Immature natural killer cell (primary cell): ENCODE results near the gene C3orf18. TPM values are rescaled to one million over a fixed set of nuclear protein-coding genes. Genes with fewer than 3 reads are reported as not detected.

Source experiments
- DNase-seq, 3 donors: peaks; one replicate each; pipeline ENCODE4 v3.0.0; 2022; ENCODE audit warnings: mixed read lengths in 1 of 3
- H3K27ac Mint-ChIP-seq, 6 donors: one replicate each; pipeline ENCODE4 v1.8.0; 2020; ENCODE audit warnings: mixed read lengths in 6 of 6, mild to moderate bottlenecking in 5 of 6, inconsistent platforms in 4 of 6, moderate library complexity in 3 of 6
- H3K27me3 Mint-ChIP-seq, 3 donors: one replicate each; pipeline ENCODE4 v1.8.0; 2020 to 2021; ENCODE audit warnings: low read depth in 3 of 3, mild to moderate bottlenecking in 3 of 3, mixed read lengths in 3 of 3, moderate library complexity in 3 of 3, inconsistent platforms in 1 of 3
- H3K36me3 Mint-ChIP-seq, 3 donors: one replicate each; pipeline ENCODE4 v1.8.0; 2020; ENCODE audit warnings: mixed read lengths in 3 of 3, inconsistent platforms in 2 of 3, mild to moderate bottlenecking in 2 of 3
- H3K4me1 Mint-ChIP-seq, 2 donors: one replicate each; pipeline ENCODE4 v1.8.0; 2020; ENCODE audit warnings: inconsistent platforms in 2 of 2, mild to moderate bottlenecking in 2 of 2, mixed read lengths in 2 of 2, moderate library complexity in 1 of 2
- H3K4me3 Mint-ChIP-seq, 5 donors: one replicate each; pipeline ENCODE4 v1.8.0; 2020; ENCODE audit warnings: mild to moderate bottlenecking in 5 of 5, mixed read lengths in 5 of 5, inconsistent platforms in 3 of 5, moderate library complexity in 3 of 5
- H3K9me3 Mint-ChIP-seq, 6 donors: one replicate each; pipeline ENCODE4 v1.8.0; 2020; ENCODE audit warnings: mild to moderate bottlenecking in 6 of 6, mixed read lengths in 6 of 6, inconsistent platforms in 4 of 6, moderate library complexity in 3 of 6
- polyA plus RNA-seq, 3 donors: library from polyadenylated mRNA; unstranded; fragments of 300-500 nt; fragmentation: Illumina TruSeq; gene quantifications; one replicate each; pipeline ENCODE4 v1.2.3, GENCODE V29; 2021

Gene C3orf18
- polyA plus RNA-seq, 3 donors from 2014 or later = 8.8 to 28.8 (median 11.5) TPM

DNA sequence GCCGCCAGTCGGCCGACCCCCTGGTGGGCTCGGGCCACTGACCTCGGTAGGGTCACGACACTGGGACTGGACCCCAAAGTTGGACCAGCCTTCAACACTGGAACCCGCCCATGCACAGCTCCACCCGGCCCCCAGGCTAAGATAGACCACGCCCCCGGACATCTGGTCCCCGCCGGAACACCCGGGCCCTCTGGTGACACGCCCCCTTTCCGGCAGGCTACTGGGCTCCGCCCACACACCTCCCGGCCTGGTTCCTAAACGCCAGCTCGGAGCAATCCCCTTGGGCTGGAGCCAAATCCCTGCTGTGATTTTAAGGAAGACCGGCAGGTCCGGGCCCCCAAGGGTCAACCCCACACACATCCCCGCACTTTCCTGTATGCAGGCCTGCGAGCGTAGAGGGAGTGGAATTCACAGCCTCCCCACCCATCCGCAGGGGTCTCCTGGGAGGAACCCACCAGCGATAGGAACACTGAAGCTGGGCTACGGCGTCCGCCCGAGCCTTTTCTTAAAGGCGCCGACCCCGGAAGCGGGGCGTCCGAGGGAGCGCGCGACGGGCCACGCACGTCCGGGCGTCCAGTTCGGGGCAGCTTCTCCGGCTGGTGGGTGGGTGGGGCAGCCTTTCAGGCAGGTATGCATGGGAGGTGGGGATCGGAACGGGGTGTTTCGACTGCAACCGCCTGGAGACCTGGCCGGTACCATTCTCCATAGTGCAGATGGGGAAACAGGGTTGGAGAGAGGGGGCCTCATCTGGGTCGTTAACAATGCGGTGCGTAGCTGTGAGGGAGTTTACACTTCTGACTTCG lies 1.6 kb upstream of the C3orf18 start, which contains the start of gene HEMK1:
Gene HEMK1 (plus strand): TSS at position 576 of the 803 bp plus-strand sequence. CDS start 1,583 bp downstream, outside the sequence.
- H3K4me1 Mint-ChIP-seq = peaks cover 64 to 67% of the 10 kb centered on the region in 2 donors

DNA sequence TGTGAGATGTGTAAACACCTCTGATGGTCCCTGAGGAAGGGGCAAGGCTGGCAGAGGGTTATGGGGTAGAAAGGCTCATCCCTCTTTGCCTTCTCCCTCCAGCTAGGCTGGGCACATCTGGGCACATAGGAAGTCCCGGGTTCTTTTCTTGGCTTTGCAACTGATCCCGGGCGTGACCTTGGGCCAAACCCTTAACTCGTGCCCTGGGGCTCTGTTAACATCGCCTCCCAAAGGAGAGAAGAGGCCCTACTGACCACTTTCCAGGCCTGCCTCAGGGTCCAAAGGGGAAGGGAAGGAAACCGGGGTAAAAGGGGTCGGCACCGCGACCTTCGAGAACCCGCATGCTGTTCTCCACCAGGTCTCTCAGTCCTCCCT lies 549 bp downstream of the C3orf18 start:
- peak overlapping the region in 4 of 6 donors; percentile 61 to 85 (median 68) for H3K27ac Mint-ChIP-seq
- peaks cover 0 to 4% (median 0%) of the 10 kb centered on the region in 3 donors for H3K36me3 Mint-ChIP-seq
- peaks cover 2 to 8% (median 2%) of the 10 kb centered on the region in 3 donors for H3K27me3 Mint-ChIP-seq
- DNase-seq = no peak
- H3K4me1 Mint-ChIP-seq = peaks cover 42 to 45% of the 10 kb centered on the region in 2 donors
- no peaks in the 10 kb centered on the region for H3K9me3 Mint-ChIP-seq
- peak overlapping the region; percentile 35 to 92 (median 69) for H3K4me3 Mint-ChIP-seq

More for the DNA sequence above, 1.6 kb upstream of the C3orf18 start, which contains the start of gene HEMK1:
- peaks cover 0 to 4% (median 0%) of the 10 kb centered on the region in 3 donors for H3K36me3 Mint-ChIP-seq
- H3K27me3 Mint-ChIP-seq = peaks cover 2 to 8% (median 2%) of the 10 kb centered on the region in 3 donors
- DNase-seq = peak; percentile 93 to 94 (median 94)
- peak within 1 kb of the TSS; percentile 87 to 96 (median 94) for H3K4me3 Mint-ChIP-seq
- no peaks in the 10 kb centered on the region for H3K9me3 Mint-ChIP-seq
- peak within 1 kb of the TSS; percentile 94 to 99 (median 96) for H3K27ac Mint-ChIP-seq

DNA sequence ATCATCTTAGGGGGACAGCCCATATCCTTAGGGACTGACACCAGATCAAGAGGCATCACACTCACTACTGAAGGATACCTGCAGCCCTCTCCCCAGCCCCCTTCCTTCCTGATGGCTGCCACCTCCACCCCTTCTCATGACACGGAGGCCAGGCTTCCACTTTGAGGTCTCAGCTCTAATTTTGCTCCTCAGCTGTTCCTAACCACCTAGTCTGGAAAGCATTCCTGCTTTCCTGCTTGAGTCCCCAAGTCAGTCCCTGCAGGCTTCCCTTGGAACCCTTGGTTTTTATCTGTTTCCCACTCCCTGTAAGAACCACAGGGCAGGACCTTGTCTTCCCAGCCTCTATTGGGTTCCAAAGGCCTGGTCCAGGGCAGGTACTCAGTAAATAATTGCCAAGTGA lies 3.2 kb downstream of the C3orf18 start:
- no peaks in the 10 kb centered on the region for H3K9me3 Mint-ChIP-seq
- H3K27me3 Mint-ChIP-seq = peaks cover 2 to 4% (median 2%) of the 10 kb centered on the region in 3 donors
- H3K27ac Mint-ChIP-seq = peak overlapping the region in 3 of 6 donors; percentile 13 to 74 (median 42)
- no peak overlapping the region for H3K4me3 Mint-ChIP-seq
- H3K36me3 Mint-ChIP-seq = peaks cover 0 to 4% (median 0%) of the 10 kb centered on the region in 3 donors
- no peak for DNase-seq
- H3K4me1 Mint-ChIP-seq = peaks cover 20 to 22% of the 10 kb centered on the region in 2 donors

DNA sequence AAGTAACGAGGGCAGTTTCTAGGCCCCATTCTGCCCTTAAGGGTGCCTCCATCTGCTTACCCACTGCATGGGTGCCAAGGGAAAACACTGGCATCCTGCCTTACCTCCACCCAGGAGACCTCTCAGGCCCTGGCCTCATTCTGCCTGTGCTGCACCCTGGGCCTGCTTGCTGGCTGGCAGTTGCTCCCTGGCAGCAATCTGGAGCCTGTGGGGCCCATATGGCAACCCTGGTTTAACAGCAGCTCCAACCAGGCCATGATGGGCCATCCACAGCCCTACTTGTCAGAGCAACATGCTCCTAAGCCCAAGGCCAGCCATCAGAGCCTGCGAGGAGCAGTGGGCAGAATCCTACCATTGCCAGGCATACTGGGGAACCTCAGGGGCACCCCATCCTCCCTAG lies 3.7 kb downstream of the C3orf18 start:
- Mint-ChIP-seq H3K27me3 (peaks cover 2% of the 10 kb centered on the region in 3 donors), H3K9me3 (no peaks in the 10 kb centered on the region), H3K27ac (no peak overlapping the region), H3K36me3 (peaks cover 0 to 4% (median 0%) of the 10 kb centered on the region in 3 donors), H3K4me1 (peaks cover 17% of the 10 kb centered on the region in 2 donors), H3K4me3 (no peak overlapping the region)
- DNase-seq = no peak

DNA sequence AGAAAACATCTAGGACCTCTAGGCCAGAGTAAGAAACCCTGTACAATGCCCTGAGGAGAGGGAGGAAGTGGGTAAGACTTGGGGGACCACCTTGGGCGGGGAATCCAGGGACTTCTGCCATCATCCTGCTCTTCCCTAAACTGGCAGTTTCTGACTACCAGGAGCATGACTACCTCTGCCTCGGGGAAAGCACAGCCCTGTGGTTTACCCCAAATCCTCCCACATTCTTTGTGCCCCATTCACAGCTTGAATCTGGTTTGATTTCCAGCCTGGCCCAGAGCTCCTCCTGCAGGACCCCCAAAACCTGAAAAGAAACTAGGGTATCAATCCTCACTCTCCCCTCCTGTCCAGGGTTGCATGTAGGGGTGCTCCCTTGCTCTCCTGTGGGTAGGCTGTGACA lies 4.7 kb downstream of the C3orf18 start:
- Mint-ChIP-seq H3K27ac (peak overlapping the region in 1 of 6 donors; percentile 64), H3K4me1 (peaks cover 12 to 13% of the 10 kb centered on the region in 2 donors), H3K27me3 (peaks cover 0 to 2% (median 2%) of the 10 kb centered on the region in 3 donors), H3K9me3 (no peaks in the 10 kb centered on the region), H3K36me3 (peaks cover 0 to 4% (median 0%) of the 10 kb centered on the region in 3 donors), H3K4me3 (no peak overlapping the region)
- no peak for DNase-seq

DNA sequence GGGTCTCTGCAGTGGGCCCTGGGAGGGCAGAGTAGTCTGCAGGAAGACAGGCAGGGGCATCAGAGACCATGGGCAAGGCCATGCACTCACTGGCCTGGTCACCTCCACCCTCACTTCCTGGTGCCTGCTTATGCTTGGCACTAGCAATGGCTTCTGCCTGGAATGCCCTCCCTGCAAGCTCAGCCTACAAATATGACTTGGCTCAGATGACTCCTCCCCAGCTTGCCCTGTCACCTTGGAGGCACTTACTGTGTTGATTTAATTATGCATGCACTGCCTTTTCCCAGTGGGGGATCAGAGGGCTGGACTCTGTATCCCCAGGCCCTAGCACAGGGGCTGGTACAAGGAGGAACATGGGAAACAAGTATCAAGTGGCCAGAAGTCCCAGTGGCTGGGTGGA lies 7.8 kb downstream of the C3orf18 start:
- Mint-ChIP-seq H3K27me3 (peaks cover 0 to 2% (median 1%) of the 10 kb centered on the region in 3 donors), H3K4me1 (peaks cover 0 to 4% of the 10 kb centered on the region in 2 donors), H3K9me3 (no peaks in the 10 kb centered on the region), H3K27ac (no peak overlapping the region), H3K4me3 (no peak overlapping the region), H3K36me3 (peaks cover 0 to 3% (median 0%) of the 10 kb centered on the region in 3 donors)
- no peak for DNase-seq

DNA sequence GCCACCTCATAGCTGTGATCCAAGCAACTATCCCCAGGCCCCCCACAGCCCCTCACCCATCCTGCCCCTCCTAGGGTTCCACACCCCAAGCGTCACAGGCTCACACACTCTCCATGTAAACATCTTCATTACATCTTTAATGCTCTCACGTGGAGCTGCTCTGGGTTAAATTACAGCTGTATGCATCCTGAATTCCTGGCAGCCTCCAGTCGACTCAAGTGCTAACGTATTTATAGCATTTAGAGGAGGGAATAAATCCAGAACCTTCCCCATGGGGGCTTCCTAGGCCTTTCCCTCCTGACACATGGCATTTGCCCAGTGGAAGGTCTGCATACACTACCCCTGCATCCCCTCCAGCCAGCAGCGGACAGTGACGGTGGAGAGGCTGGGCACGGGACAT lies 9.6 kb downstream of the C3orf18 start:
- peaks cover 0 to 8% of the 10 kb centered on the region in 2 donors for H3K4me1 Mint-ChIP-seq
- peaks cover 0 to 4% (median 1%) of the 10 kb centered on the region in 3 donors for H3K27me3 Mint-ChIP-seq
- no peaks in the 10 kb centered on the region for H3K9me3 Mint-ChIP-seq
- no peak for DNase-seq
- H3K36me3 Mint-ChIP-seq = no peaks in the 10 kb centered on the region
- H3K4me3 Mint-ChIP-seq = no peak overlapping the region
- H3K27ac Mint-ChIP-seq = no peak overlapping the region

DNA sequence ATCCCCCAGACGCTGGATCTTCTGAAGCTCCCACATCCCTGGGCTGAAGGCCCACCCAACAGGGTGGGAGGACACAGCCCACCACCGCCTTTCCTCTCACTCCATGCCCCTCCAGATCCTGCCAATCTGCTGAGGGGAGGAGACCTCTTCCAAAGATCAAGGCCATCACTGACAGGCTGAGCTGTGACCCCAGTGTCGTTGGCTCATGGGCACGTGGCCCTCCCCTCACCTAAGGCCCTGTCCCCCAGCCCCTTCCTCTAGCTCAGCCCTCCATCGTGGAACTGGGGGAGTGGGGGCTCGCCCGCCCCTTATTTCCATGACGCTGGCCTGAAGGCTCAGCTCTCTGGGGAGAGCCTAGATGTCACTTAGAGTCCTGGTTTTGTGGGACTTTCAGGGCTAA lies 10.4 kb downstream of the C3orf18 start:
- H3K4me1 Mint-ChIP-seq = peaks cover 0 to 8% of the 10 kb centered on the region in 2 donors
- no peak overlapping the region for H3K4me3 Mint-ChIP-seq
- H3K9me3 Mint-ChIP-seq = no peaks in the 10 kb centered on the region
- H3K36me3 Mint-ChIP-seq = no peaks in the 10 kb centered on the region
- H3K27me3 Mint-ChIP-seq = peaks cover 0 to 4% (median 1%) of the 10 kb centered on the region in 3 donors
- no peak overlapping the region for H3K27ac Mint-ChIP-seq
- DNase-seq = no peak

DNA sequence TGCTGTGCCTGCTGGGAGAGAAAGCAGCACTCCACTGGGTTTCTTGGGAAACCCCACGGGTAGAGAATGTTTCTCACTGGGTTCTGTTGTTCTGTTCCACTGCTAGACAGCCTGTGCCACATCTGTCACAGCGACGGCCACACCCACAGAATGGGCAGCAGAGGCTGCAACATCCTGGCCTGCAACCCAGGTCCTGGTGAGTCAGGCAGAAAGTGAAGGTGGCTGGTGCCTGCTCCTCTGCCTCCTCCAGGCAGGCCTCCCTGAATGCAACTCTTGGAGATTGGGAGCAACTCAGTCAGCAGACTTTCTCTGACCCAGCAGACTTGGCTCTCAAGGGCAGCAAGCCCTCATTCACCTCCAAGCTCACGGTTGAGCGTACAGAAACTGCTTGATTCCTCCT lies 13.0 kb downstream of the C3orf18 start:
- DNase-seq = peak in 2 of 3 donors; percentile 17 to 34
- H3K27ac Mint-ChIP-seq = peak overlapping the region in 3 of 6 donors; percentile 48 to 83 (median 74)
- H3K36me3 Mint-ChIP-seq = no peaks in the 10 kb centered on the region

DNA sequence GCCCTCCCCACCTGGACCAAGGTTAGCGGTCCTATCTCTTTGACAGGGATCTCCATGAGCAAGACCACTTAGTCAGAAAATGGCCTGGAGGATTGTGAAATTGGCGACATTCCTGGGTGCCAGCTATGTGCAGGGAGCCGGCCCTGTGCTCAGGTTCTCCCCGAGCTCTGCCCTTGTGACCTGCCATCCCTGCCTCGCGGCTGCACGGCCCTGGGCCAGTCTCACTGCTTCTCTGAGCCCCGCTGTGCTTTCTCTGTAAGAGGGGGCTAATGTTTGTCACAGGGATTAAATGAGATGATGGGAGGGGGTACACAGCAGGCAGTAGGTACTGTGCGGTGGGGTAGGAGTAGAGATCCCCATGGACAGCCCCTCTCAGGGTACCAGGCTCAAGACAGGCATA lies 14.9 kb downstream of the C3orf18 start:
- Mint-ChIP-seq H3K9me3 (no peaks in the 10 kb centered on the region), H3K4me3 (no peak overlapping the region), H3K36me3 (no peaks in the 10 kb centered on the region), H3K27me3 (peaks cover 0 to 4% (median 1%) of the 10 kb centered on the region in 3 donors), H3K4me1 (peaks cover 0 to 11% of the 10 kb centered on the region in 2 donors), H3K27ac (peak overlapping the region in 2 of 6 donors; percentile 1 to 8)
- DNase-seq = no peak

More for the DNA sequence above, 13.0 kb downstream of the C3orf18 start:
- Mint-ChIP-seq H3K4me3 (no peak overlapping the region), H3K27me3 (peaks cover 0 to 4% (median 1%) of the 10 kb centered on the region in 3 donors), H3K4me1 (peaks cover 0 to 11% of the 10 kb centered on the region in 2 donors), H3K9me3 (no peaks in the 10 kb centered on the region)

DNA sequence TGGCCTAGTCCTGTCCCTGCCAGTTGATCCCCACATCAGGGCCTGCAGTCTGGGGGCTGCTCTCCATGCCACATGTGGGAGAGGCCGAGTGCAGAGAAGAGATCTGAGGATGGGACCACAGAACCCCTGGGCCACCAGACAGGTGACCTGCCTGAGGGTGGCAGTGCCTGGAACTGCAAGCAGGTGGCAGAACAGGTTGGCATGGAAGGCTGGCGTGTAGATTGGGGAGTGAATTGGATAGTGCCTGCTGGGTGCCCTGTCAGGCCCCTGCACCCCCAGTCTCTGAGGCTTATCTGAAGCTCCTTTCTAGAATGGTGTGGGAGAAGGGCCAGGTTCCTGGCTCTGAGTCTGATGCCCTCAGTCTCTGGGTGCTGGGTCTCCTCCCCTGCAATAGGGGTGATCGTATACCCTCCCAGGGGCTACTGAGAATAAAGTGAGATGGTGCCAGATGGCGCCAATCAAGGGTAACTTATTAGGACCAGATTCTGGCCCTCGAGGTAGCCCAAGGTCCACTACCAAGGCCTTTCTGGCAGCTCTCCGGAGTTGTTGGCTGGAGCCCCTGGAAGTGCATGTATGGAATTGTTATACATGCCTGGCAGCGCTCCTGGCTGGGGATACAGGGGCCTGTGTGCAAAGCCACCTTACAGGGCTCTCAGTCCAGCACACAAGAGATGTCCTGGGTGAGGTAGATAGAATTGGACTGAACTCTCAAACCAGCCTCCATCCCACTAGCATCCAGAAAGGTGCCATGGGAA lies 15.7 kb downstream of the C3orf18 start:
- Mint-ChIP-seq H3K4me3 (no peak overlapping the region), H3K27ac (no peak overlapping the region), H3K27me3 (peaks cover 0 to 2% (median 0%) of the 10 kb centered on the region in 3 donors), H3K36me3 (no peaks in the 10 kb centered on the region), H3K9me3 (no peaks in the 10 kb centered on the region), H3K4me1 (peaks cover 0 to 11% of the 10 kb centered on the region in 2 donors)
- no peak for DNase-seq

DNA sequence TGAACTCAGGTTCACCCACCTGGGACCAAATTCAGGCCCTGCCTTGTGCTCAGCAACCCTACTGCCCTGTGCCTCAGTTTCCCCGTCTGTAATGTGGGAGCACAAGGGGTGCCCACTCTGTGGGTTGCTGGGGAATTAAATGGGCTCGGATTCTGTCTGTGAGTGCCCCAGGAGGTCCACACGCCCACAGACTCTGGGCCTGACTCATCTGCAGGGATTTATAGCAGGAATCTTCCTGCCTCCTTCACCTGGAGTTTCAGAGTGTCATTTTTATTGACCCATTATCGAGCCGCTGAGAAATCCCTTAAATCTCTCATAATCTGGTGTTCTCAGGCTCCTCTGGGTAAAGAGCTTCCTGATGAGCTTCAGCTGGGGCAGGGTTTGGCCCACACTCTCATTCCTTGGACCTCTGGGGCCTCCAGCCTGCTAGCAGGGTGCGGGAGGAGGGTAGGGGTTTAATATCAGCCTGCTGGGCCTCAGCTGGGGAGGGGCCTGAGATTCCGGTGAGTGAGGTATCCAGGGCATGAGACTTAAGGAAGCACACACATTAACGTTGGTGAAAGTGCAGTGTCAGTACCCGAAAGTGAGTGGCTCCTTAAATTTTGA lies 16.4 kb downstream of the C3orf18 start:
- DNase-seq = no peak
- H3K4me1 Mint-ChIP-seq = peaks cover 3 to 15% of the 10 kb centered on the region in 2 donors
- no peak overlapping the region for H3K4me3 Mint-ChIP-seq
- no peaks in the 10 kb centered on the region for H3K36me3 Mint-ChIP-seq
- H3K9me3 Mint-ChIP-seq = no peaks in the 10 kb centered on the region
- no peak overlapping the region for H3K27ac Mint-ChIP-seq
- H3K27me3 Mint-ChIP-seq = peaks cover 0 to 2% (median 0%) of the 10 kb centered on the region in 3 donors

DNA sequence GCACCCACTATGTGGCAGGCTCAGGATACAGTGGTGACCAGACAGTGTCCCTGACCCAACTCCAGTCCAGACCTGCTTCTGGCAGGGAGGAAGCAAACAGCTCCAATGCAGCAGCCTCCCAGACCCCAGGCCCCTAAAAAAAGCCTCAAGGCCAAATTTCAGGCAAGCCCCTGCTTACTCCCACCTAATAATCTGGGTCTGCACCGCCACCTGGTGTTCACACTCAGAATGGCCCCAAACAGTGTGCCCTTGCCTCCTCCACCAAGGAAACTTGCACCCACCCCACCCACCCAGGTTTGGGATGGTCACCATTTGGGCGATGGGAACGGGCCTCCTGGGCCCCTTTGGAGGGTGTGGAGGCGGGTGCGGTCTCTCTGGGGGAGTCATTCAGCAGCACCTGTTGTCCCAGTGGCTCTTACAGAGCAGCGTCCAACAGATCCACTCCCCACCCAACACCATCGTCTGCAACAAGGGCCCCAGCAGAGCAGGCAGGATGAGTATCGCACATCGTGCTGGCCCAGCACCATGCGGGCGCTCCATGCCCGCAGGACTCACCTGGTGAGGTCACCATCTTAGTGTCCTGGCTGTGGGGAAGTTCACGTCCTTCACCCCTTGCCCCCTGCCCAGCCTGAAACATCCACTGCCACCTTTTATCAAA lies 17.3 kb downstream of the C3orf18 start:
- peaks cover 0 to 2% (median under 1%) of the 10 kb centered on the region in 3 donors for H3K27me3 Mint-ChIP-seq
- DNase-seq = peak; percentile 60 to 68 (median 67)
- peaks cover 12 to 24% of the 10 kb centered on the region in 2 donors for H3K4me1 Mint-ChIP-seq
- H3K4me3 Mint-ChIP-seq = no peak overlapping the region
- H3K27ac Mint-ChIP-seq = peak overlapping the region; percentile 24 to 63 (median 42)
- no peaks in the 10 kb centered on the region for H3K9me3 Mint-ChIP-seq
- H3K36me3 Mint-ChIP-seq = no peaks in the 10 kb centered on the region
